Measurements from ENCODE around the gene SMIM32.

DNA sequence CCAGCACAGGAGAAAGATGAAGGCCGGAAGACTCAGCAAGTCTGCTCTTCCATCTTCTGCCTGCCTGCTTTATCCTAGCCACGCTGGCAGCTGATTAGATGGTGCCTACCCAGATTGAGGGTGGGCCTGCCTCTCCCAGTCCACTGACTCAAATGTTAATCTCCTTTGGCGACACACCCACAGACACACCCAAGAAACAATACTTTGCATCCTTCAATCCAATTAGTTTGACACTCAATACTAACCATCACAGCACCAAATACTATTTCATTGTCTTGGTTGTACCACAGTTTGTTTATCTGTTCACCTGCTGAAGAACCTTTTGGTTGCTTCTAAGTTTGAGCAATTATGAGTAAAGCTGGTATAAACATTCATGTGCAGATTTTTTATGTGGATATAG, 23.7 kb downstream of the SMIM32 start:
- no peak for TF ChIP-seq POLR2AphosphoS5 (IDR thresholded peaks at IDR 0.05; ENCODE audit: low read depth, low read length)
- no peak for TF ChIP-seq SIN3A (IDR thresholded peaks at IDR 0.05; ENCODE audit: borderline replicate concordance, insufficient read depth, low read length)
- TF ChIP-seq REST (IDR thresholded peaks at IDR 0.05; ENCODE audit: insufficient read depth in 1 of 2, low read depth in 2 of 2, low read length in 2 of 2) = no peak
- TF ChIP-seq TAF1 (IDR thresholded peaks at IDR 0.05; ENCODE audit: borderline replicate concordance, insufficient read depth, low read length) = no peak

Data from PFSK-1 (cell line).